HepG2 (cell line): ENCODE results near the gene FAM3B. TPM values are rescaled to one million over a fixed set of nuclear protein-coding genes. Genes with fewer than 3 reads are reported as not detected.
A peak's percentile ranks its signal among the peaks of the same experiment; 100 is the strongest.

Experiments
- BRD4 ChIP-seq: sonication (generic); formaldehyde crosslinking; IDR thresholded peaks from 2 replicates; pipeline ENCODE4 v1.4.0; 2020; ENCODE audit warnings: missing genetic modification reagents
- CCDC6 ChIP-seq: sonication (generic); formaldehyde crosslinking; IDR thresholded peaks from 2 replicates; pipeline ENCODE4 v1.8.1; 2022; ENCODE audit warnings: mild to moderate bottlenecking, missing genetic modification reagents, moderate library complexity
- CREM ChIP-seq, 2 experiments: sonication (generic) in 1 of 2; formaldehyde crosslinking in 1 of 2; IDR thresholded peaks; 2 replicates each; pipeline versions ENCODE4 v1.4.0 to v1.6.1; 2016 to 2020; ENCODE audit warnings: antibody characterized with exemption in 1 of 2, mild to moderate bottlenecking in 1 of 2, missing genetic modification reagents in 1 of 2
- DPF2 ChIP-seq: sonication (generic); formaldehyde crosslinking; IDR thresholded peaks from 2 replicates; pipeline ENCODE4 v1.4.0; 2020; ENCODE audit warnings: mild to moderate bottlenecking, low read depth, missing genetic modification reagents, borderline replicate concordance
- MYC ChIP-seq: sonication (generic); formaldehyde crosslinking; IDR thresholded peaks from 2 replicates; pipeline ENCODE4 v1.9.0; 2021; ENCODE audit warnings: missing genetic modification reagents, borderline replicate concordance
- MYNN ChIP-seq: sonication (generic); formaldehyde crosslinking; IDR thresholded peaks from 2 replicates; pipeline ENCODE4 v1.4.0; 2020; ENCODE audit warnings: mild to moderate bottlenecking, low read depth, missing genetic modification reagents
- NFYB ChIP-seq: sonication (generic); formaldehyde crosslinking; IDR thresholded peaks from 2 replicates; pipeline ENCODE4 v1.4.0; 2020; ENCODE audit warnings: missing genetic modification reagents
- NR2F6 ChIP-seq, 2 experiments: IDR thresholded peaks; 2 replicates each; pipeline ENCODE4 v1.6.1; 2016; ENCODE audit warnings: antibody characterized with exemption in 1 of 2, mild to moderate bottlenecking in 1 of 2
- UBTF ChIP-seq: sonication (generic); formaldehyde crosslinking; IDR thresholded peaks from 2 replicates; pipeline ENCODE4 v1.4.0; 2020; ENCODE audit warnings: mild to moderate bottlenecking, missing genetic modification reagents
- ZNF207 ChIP-seq: fragments of 450-650 bp; IDR thresholded peaks from 2 replicates; pipeline ENCODE4 v1.6.1; 2016; ENCODE audit warnings: antibody characterized with exemption, borderline replicate concordance
- ZNF451 ChIP-seq: sonication (generic); formaldehyde crosslinking; IDR thresholded peaks from 2 replicates; pipeline ENCODE4 v1.5.0; 2020; ENCODE audit warnings: mild to moderate bottlenecking, missing genetic modification reagents
- ZNF780A ChIP-seq: sonication (generic); formaldehyde crosslinking; IDR thresholded peaks from 2 replicates; pipeline ENCODE4 v1.8.0; 2022; ENCODE audit warnings: mild to moderate bottlenecking, missing genetic modification reagents, moderate library complexity
- polyA plus RNA-seq, 8 experiments: library from polyadenylated mRNA; depleted of rRNA in 3 of 8; stranded (reverse) in 7 of 8; unstranded in 1 of 8; fragments of >200 nt; fragmentation: Illumina TruSeq in 4 of 8; extraction: Trizol in 4 of 8; gene quantifications; 2 replicates each; pipeline versions ENCODE4 v1.2.1 to v1.2.3, GENCODE V29; 2011 to 2016; ENCODE audit warnings: low read depth in 4 of 8, missing spikeins in 1 of 8, mixed read lengths in 1 of 8; ENCODE audit not compliant: insufficient read depth in 1 of 8
- total RNA-seq, 5 experiments: library from RNA; depleted of rRNA; stranded (reverse); fragments of >200 nt; fragmentation: Illumina TruSeq; extraction: Trizol; gene quantifications; 2 replicates each; pipeline ENCODE4 v1.2.3, GENCODE V29; 2016; ENCODE audit warnings: low read depth in 1 of 5
- TF ChIP-seq, protein P1 (sequence below): sonication (generic); formaldehyde crosslinking; IDR thresholded peaks from 2 replicates; pipeline ENCODE4 v1.4.0; 2020; ENCODE audit warnings: missing genetic modification reagents, borderline replicate concordance
- TF ChIP-seq, protein P2 (sequence below): sonication (generic); formaldehyde crosslinking; IDR thresholded peaks from 2 replicates; pipeline ENCODE4 v1.4.0; 2020; ENCODE audit warnings: mild to moderate bottlenecking, low read depth, missing genetic modification reagents

Gene FAM3B
- total and polyA plus RNA-seq, 2 of the 13 experiments (the other 11 are each of a cell fraction or from before 2014, with no cell fraction given): 46.5 to 62.0 TPM

- TF ChIP-seq UBTF (peak; percentile 85), CCDC6 (peak; percentile 66; the same call in 1 of the 2 replicates), NFYB (no peak), ZNF451 (CRISPR knock-in tag) (peak; percentile 63; the same call in 1 of the 2 replicates), MYC (CRISPR knock-in tag) (peak; percentile 72), ZNF207 (no peak), ZNF780A (CRISPR knock-in tag) (peak; percentile 28; the same call in 1 of the 2 replicates), MYNN (no peak), DPF2 (CRISPR knock-in tag) (peak; percentile 93; the same call in 1 of the 2 replicates), CREM (IDR thresholded peaks at IDR 0.05) (peak; percentile 89), CREM (CRISPR knock-in tag; IDR thresholded peaks at IDR 0.05) (no peak), NR2F6 (IDR thresholded peaks at IDR 0.05) (peak; percentile 85), NR2F6 (CRISPR knock-in tag; IDR thresholded peaks at IDR 0.05) (peak; percentile 90), BRD4 (CRISPR knock-in tag) (peak; percentile 78)
- TF ChIP-seq, protein P1, sequence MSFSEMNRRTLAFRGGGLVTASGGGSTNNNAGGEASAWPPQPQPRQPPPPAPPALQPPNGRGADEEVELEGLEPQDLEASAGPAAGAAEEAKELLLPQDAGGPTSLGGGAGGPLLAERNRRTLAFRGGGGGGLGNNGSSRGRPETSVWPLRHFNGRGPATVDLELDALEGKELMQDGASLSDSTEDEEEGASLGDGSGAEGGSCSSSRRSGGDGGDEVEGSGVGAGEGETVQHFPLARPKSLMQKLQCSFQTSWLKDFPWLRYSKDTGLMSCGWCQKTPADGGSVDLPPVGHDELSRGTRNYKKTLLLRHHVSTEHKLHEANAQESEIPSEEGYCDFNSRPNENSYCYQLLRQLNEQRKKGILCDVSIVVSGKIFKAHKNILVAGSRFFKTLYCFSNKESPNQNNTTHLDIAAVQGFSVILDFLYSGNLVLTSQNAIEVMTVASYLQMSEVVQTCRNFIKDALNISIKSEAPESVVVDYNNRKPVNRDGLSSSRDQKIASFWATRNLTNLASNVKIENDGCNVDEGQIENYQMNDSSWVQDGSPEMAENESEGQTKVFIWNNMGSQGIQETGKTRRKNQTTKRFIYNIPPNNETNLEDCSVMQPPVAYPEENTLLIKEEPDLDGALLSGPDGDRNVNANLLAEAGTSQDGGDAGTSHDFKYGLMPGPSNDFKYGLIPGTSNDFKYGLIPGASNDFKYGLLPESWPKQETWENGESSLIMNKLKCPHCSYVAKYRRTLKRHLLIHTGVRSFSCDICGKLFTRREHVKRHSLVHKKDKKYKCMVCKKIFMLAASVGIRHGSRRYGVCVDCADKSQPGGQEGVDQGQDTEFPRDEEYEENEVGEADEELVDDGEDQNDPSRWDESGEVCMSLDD (CRISPR knock-in tag): peak; percentile 47; the same call in 1 of the 2 replicates
- TF ChIP-seq, protein P2, sequence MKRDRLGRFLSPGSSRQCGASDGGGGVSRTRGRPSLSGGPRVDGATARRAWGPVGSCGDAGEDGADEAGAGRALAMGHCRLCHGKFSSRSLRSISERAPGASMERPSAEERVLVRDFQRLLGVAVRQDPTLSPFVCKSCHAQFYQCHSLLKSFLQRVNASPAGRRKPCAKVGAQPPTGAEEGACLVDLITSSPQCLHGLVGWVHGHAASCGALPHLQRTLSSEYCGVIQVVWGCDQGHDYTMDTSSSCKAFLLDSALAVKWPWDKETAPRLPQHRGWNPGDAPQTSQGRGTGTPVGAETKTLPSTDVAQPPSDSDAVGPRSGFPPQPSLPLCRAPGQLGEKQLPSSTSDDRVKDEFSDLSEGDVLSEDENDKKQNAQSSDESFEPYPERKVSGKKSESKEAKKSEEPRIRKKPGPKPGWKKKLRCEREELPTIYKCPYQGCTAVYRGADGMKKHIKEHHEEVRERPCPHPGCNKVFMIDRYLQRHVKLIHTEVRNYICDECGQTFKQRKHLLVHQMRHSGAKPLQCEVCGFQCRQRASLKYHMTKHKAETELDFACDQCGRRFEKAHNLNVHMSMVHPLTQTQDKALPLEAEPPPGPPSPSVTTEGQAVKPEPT (CRISPR knock-in tag): 0 out of 2 replicates have a peak, but pooled peaks have one; percentile 11
Observed at GRCh38 chr21:41322496-41323382, 6.1 kb downstream of the FAM3B start (continued).
